ENCODE measurements around the gene CTRB2.
"Not testable (repeated sequence)": the region's sequence is repeated elsewhere in the genome, so short reads cannot be mapped to it uniquely, and the experiment has no call there.

The CTRB2 gene

DNA sequence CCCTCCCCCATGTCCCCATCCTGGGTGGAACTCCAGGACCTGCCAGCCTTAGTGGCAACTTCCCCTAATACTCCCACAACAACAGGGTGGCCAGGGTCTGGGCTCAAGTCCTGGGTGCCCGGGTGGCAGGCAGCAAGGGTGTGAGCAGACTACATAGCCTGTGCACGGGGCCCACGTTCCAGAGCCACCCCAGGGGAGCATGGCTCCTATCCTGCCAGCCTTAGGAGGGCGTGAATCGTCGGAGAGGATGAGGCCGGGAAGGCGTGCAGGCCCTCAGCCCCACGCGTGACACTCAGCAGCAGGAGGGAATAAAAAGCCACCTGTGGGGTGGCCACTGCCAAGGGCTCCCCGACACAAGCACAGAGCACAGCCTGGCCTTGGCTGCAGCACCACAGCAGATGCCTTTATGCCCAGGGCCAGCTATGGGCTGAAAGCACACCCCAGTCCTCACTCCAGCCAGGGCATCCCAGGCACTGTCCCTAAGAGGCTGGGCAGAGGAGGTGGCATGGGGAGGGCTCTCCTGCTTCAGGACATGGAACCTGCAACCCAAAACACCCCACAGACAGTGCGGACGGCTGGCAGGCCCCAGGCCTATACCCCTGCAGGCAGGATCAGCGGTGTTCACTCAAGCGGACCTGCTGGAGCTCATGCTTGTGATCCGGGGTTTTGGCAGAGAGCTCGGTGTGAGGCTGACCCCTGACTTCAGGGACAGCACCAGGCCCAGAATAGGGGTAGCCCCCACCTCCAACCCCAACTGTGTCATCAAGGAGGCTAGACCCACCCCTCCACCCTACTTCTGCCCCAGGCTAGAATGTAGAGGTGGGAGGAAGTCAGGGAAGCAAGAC is 41.8 kb upstream of the CTRB2 start:
- Histone ChIP-seq H3K27ac (ENCODE audit: low read depth, low read length) (peak overlapping the region; percentile 98), H3K27me3 (ENCODE audit: insufficient read depth, low read length) (no peaks in the 10 kb centered on the region), H2AFZ (ENCODE audit: low read length, unreplicated experiment) (no peak overlapping the region), H3K36me3 (ENCODE audit: insufficient read depth, low read length) (no peaks in the 10 kb centered on the region), H3K4me1 (ENCODE audit: control insufficient read depth, insufficient read depth, low read length, unreplicated experiment) (peaks cover 77% of the 10 kb centered on the region), H3K4me3 (ENCODE audit: low read depth, low read length) (peak overlapping the region; percentile 89), H3K79me2 (ENCODE audit: control insufficient read depth, insufficient read depth, low read length, unreplicated experiment) (peaks cover 87% of the 10 kb centered on the region)

DNA sequence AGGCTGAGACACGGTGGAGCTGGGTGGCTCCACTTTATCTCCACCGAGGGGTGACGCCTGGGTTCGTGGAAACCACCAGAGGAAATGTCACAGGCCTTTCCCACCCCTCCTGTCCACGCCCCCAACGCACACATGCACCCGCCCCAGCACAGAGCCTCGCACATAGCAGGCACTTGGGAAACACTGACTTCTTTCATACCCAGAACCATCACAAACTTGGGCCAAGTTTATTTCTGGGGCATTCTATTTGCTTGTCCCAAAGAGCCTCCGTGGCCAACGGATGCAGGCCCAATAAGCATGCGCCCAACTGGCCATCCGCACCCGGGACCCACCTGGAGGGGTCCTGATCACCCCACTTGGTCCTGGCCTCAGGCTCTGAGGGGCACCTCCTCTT is 41.2 kb upstream of the CTRB2 start:
- peaks cover 75% of the 10 kb centered on the region for H3K4me1 ChIP-seq (ENCODE audit: control insufficient read depth, insufficient read depth, low read length, unreplicated experiment)
- peaks cover 88% of the 10 kb centered on the region for H3K79me2 ChIP-seq (ENCODE audit: control insufficient read depth, insufficient read depth, low read length, unreplicated experiment)
- no peaks in the 10 kb centered on the region for H3K36me3 ChIP-seq (ENCODE audit: insufficient read depth, low read length)
- 0 out of 2 replicates have a peak overlapping the region, but pooled peaks have one; percentile 7 for H3K4me3 ChIP-seq (ENCODE audit: low read depth, low read length)
- no peak overlapping the region for H2AFZ ChIP-seq (ENCODE audit: low read length, unreplicated experiment)
- peak overlapping the region; percentile 98 for H3K27ac ChIP-seq (ENCODE audit: low read depth, low read length)
- no peaks in the 10 kb centered on the region for H3K27me3 ChIP-seq (ENCODE audit: insufficient read depth, low read length)

DNA sequence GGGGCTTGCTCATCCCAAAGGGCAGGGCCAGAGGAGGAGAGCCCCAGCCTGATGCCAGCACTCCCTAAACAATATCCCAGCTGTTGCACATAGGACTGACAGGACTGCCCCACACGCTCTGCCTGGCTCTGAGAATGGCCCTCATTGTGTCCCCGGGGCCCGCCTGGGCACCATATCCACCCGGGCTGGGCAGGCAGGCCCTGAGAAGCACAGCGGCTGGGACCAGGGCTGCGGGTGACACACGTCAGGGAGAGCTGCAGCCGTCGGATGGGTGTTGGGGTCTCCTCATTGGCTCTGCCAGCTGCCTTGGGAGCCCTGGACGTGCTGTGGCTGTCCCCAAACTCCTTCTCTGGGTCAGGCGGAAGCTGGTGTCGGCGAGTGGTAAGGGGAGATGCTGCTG is 40.3 kb upstream of the CTRB2 start:
- H3K79me2 ChIP-seq (ENCODE audit: control insufficient read depth, insufficient read depth, low read length, unreplicated experiment) = peaks cover 88% of the 10 kb centered on the region
- no peak overlapping the region for H3K4me3 ChIP-seq (ENCODE audit: low read depth, low read length)

DNA sequence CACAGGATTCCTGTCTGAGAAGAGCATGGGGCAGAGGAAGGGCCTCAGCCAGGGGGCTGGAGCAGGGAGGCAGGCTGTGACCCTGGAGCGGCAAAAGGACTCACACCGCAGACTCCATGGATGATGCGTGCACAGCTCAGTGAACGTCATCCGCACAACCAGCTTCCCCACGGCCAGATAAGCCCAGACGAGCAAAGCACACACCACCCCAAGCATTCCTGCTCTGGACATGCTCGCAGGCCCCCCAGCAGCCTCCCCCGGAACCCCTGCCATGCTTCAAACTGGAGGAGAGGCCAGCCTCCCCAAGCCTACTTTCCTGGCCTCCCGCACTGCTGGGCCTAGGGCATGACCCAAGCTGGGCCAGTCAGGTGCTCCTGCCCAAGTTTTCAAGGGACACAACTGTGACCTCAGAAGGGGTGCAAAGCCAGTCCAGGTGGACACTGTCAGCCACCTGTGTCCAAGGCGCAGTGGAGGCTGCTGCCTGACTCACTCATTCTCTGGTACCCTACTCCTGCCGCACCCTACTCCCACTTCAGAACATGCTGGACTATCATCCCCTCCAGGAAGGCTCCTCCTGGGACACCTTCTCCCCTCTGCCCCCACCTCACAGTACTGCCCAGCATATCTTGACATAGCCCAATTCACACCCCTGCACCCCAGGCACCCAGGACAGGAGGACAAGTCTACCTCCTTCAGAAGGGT is 39.7 kb upstream of the CTRB2 start:
- peaks cover 62% of the 10 kb centered on the region for H3K4me1 ChIP-seq (ENCODE audit: control insufficient read depth, insufficient read depth, low read length, unreplicated experiment)
- no peaks in the 10 kb centered on the region for H3K36me3 ChIP-seq (ENCODE audit: insufficient read depth, low read length)
- H3K4me3 ChIP-seq (ENCODE audit: low read depth, low read length) = no peak overlapping the region
- H2AFZ ChIP-seq (ENCODE audit: low read length, unreplicated experiment) = no peak overlapping the region
- H3K27ac ChIP-seq (ENCODE audit: low read depth, low read length) = peak overlapping the region; percentile 98
- peaks cover 89% of the 10 kb centered on the region for H3K79me2 ChIP-seq (ENCODE audit: control insufficient read depth, insufficient read depth, low read length, unreplicated experiment)
- H3K27me3 ChIP-seq (ENCODE audit: insufficient read depth, low read length) = no peaks in the 10 kb centered on the region

More for the DNA sequence above, 40.3 kb upstream of the CTRB2 start:
- Histone ChIP-seq H3K4me1 (ENCODE audit: control insufficient read depth, insufficient read depth, low read length, unreplicated experiment) (peaks cover 68% of the 10 kb centered on the region), H2AFZ (ENCODE audit: low read length, unreplicated experiment) (no peak overlapping the region), H3K27me3 (ENCODE audit: insufficient read depth, low read length) (no peaks in the 10 kb centered on the region), H3K36me3 (ENCODE audit: insufficient read depth, low read length) (no peaks in the 10 kb centered on the region), H3K27ac (ENCODE audit: low read depth, low read length) (peak overlapping the region; percentile 98)

- H3K36me3 ChIP-seq (ENCODE audit: insufficient read depth, low read length) = peaks cover 2% of the 10 kb centered on the region; the same call in 1 of the 2 replicates
- no peak overlapping the region for H2AFZ ChIP-seq (ENCODE audit: low read length, unreplicated experiment)
- H3K4me1 ChIP-seq (ENCODE audit: control insufficient read depth, insufficient read depth, low read length, unreplicated experiment) = peaks cover 70% of the 10 kb centered on the region
- H3K27ac ChIP-seq (ENCODE audit: low read depth, low read length) = peak overlapping the region; percentile 98
- H3K79me2 ChIP-seq (ENCODE audit: control insufficient read depth, insufficient read depth, low read length, unreplicated experiment) = peaks cover 92% of the 10 kb centered on the region
- no peaks in the 10 kb centered on the region for H3K27me3 ChIP-seq (ENCODE audit: insufficient read depth, low read length)
- H3K4me3 ChIP-seq (ENCODE audit: low read depth, low read length) = peak overlapping the region; percentile 57
Observed at GRCh38 chr16:75244844-75245758, 38.1 kb upstream of the CTRB2 start.

- peaks cover 3% of the 10 kb centered on the region; the same call in 1 of the 2 replicates for H3K36me3 ChIP-seq (ENCODE audit: insufficient read depth, low read length)
- no peak overlapping the region for H2AFZ ChIP-seq (ENCODE audit: low read length, unreplicated experiment)
- peak overlapping the region; percentile 57 for H3K4me3 ChIP-seq (ENCODE audit: low read depth, low read length)
- no peaks in the 10 kb centered on the region for H3K27me3 ChIP-seq (ENCODE audit: insufficient read depth, low read length)
- H3K79me2 ChIP-seq (ENCODE audit: control insufficient read depth, insufficient read depth, low read length, unreplicated experiment) = peaks cover 92% of the 10 kb centered on the region
- H3K4me1 ChIP-seq (ENCODE audit: control insufficient read depth, insufficient read depth, low read length, unreplicated experiment) = peaks cover 69% of the 10 kb centered on the region
- H3K27ac ChIP-seq (ENCODE audit: low read depth, low read length) = peak overlapping the region; percentile 98
Observed at GRCh38 chr16:75244225-75244809, 37.4 kb upstream of the CTRB2 start.

- Histone ChIP-seq H3K36me3 (ENCODE audit: insufficient read depth, low read length) (peaks cover 3% of the 10 kb centered on the region; the same call in 1 of the 2 replicates), H2AFZ (ENCODE audit: low read length, unreplicated experiment) (no peak overlapping the region), H3K27ac (ENCODE audit: low read depth, low read length) (peak overlapping the region; percentile 98), H3K4me1 (ENCODE audit: control insufficient read depth, insufficient read depth, low read length, unreplicated experiment) (peaks cover 69% of the 10 kb centered on the region), H3K4me3 (ENCODE audit: low read depth, low read length) (no peak overlapping the region), H3K27me3 (ENCODE audit: insufficient read depth, low read length) (no peaks in the 10 kb centered on the region), H3K79me2 (ENCODE audit: control insufficient read depth, insufficient read depth, low read length, unreplicated experiment) (peaks cover 92% of the 10 kb centered on the region)
Observed at GRCh38 chr16:75243667-75244224, 36.8 kb upstream of the CTRB2 start.

DNA sequence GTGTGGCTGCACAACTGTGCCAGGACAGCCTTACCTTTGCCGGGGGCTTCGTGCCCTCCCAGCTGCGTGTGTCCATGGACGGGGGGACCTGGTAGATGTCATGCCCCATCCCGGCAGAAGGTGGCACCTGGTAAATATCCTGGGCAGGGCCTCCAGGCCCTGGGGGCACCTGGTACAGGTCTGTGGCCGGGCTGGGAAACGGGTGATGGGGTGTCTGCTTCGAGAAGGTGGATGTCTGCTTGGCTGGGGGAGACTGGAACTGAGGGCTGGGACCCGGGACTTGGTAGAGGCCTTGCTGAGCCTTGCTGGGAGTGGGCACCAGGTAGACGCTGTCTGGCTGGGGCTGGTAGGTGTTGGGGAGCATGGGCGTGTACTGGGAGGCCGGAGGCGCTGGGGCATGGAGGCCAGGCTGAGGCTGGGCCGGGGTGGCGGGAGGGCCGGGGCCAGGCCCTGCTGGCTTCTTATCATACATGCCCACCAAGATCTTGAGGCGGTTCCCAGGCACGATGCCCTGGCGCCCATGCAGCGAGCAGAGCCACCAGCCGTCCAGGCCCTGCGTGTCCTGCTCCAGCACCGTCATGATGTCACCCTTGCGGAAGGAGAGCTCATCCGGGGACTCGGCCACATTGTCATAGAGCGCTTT is 35.6 kb upstream of the CTRB2 start:
- H3K36me3 ChIP-seq (ENCODE audit: insufficient read depth, low read length); H3K27ac ChIP-seq (ENCODE audit: low read depth, low read length); H2AFZ ChIP-seq (ENCODE audit: low read length, unreplicated experiment); H3K4me3 ChIP-seq (ENCODE audit: low read depth, low read length); H3K27me3 ChIP-seq (ENCODE audit: insufficient read depth, low read length): not testable (repeated sequence)
- Histone ChIP-seq H3K79me2 (ENCODE audit: control insufficient read depth, insufficient read depth, low read length, unreplicated experiment) (peaks cover 92% of the 10 kb centered on the region), H3K4me1 (ENCODE audit: control insufficient read depth, insufficient read depth, low read length, unreplicated experiment) (peaks cover 69% of the 10 kb centered on the region)

- H3K4me1 ChIP-seq (ENCODE audit: control insufficient read depth, insufficient read depth, low read length, unreplicated experiment) = peaks cover 65% of the 10 kb centered on the region
- H2AFZ ChIP-seq (ENCODE audit: low read length, unreplicated experiment) = no peak overlapping the region
- H3K36me3 ChIP-seq (ENCODE audit: insufficient read depth, low read length) = peaks cover 3% of the 10 kb centered on the region; the same call in 1 of the 2 replicates
- peaks cover 92% of the 10 kb centered on the region for H3K79me2 ChIP-seq (ENCODE audit: control insufficient read depth, insufficient read depth, low read length, unreplicated experiment)
- H3K27me3 ChIP-seq (ENCODE audit: insufficient read depth, low read length) = no peaks in the 10 kb centered on the region
- no peak overlapping the region for H3K4me3 ChIP-seq (ENCODE audit: low read depth, low read length)
- no peak overlapping the region for H3K27ac ChIP-seq (ENCODE audit: low read depth, low read length)
Observed at GRCh38 chr16:75241955-75242354, 35.0 kb upstream of the CTRB2 start.

All from ACC112 (cell line).